Glutamatergic neuron (in vitro differentiated cells): ENCODE data around the gene DENND6A. TPM values are rescaled to one million over a fixed set of nuclear protein-coding genes. Genes with fewer than 3 reads are reported as not detected.
"Not testable (repeated sequence)": the region's sequence is repeated elsewhere in the genome, so short reads cannot be mapped to it uniquely, and the experiment has no call there.

Source experiments
- DNase-seq: peaks from one replicate; pipeline ENCODE4 v3.0.0; 2022
- H3K27ac Mint-ChIP-seq: one replicate; pipeline ENCODE4 v1.8.0; 2020; ENCODE audit warnings: mild to moderate bottlenecking, mixed read lengths, inconsistent platforms; ENCODE audit not compliant: unreplicated experiment
- H3K27me3 Mint-ChIP-seq: one replicate; pipeline ENCODE4 v1.8.0; 2020; ENCODE audit warnings: mild to moderate bottlenecking, moderate library complexity, mixed read lengths, inconsistent platforms; ENCODE audit not compliant: unreplicated experiment
- H3K36me3 Mint-ChIP-seq: one replicate; pipeline ENCODE4 v1.8.0; 2020; ENCODE audit warnings: mild to moderate bottlenecking, mixed read lengths, inconsistent platforms; ENCODE audit not compliant: unreplicated experiment
- H3K4me1 Mint-ChIP-seq: one replicate; pipeline ENCODE4 v1.8.0; 2020; ENCODE audit warnings: mild to moderate bottlenecking, low read depth, mixed read lengths, inconsistent platforms; ENCODE audit not compliant: unreplicated experiment
- H3K4me3 Mint-ChIP-seq: one replicate; pipeline ENCODE4 v1.8.0; 2020; ENCODE audit warnings: mild to moderate bottlenecking, mixed read lengths, inconsistent platforms; ENCODE audit not compliant: unreplicated experiment
- H3K9me3 Mint-ChIP-seq: one replicate; pipeline ENCODE4 v1.8.0; 2020; ENCODE audit warnings: mild to moderate bottlenecking, moderate library complexity, mixed read lengths, inconsistent platforms; ENCODE audit not compliant: unreplicated experiment
- CTCF ChIP-seq: fragments of 200-600 bp; sonication (generic); IDR thresholded peaks from one replicate; pipeline ENCODE4 v1.5.0; 2021; ENCODE audit not compliant: partially characterized antibody, unreplicated experiment
- total RNA-seq: library from RNA; stranded (reverse); fragmentation: NEBNext Ultra II Directional; extraction: Animal tissue kit (Norgen Biotek cat#: 25700); gene quantifications from one replicate; pipeline ENCODE4 v1.2.1, GENCODE V29; 2021; ENCODE audit not compliant: unreplicated experiment

Gene DENND6A
- total RNA-seq, 1 donor from 2014 or later = 20.5 TPM

DNA sequence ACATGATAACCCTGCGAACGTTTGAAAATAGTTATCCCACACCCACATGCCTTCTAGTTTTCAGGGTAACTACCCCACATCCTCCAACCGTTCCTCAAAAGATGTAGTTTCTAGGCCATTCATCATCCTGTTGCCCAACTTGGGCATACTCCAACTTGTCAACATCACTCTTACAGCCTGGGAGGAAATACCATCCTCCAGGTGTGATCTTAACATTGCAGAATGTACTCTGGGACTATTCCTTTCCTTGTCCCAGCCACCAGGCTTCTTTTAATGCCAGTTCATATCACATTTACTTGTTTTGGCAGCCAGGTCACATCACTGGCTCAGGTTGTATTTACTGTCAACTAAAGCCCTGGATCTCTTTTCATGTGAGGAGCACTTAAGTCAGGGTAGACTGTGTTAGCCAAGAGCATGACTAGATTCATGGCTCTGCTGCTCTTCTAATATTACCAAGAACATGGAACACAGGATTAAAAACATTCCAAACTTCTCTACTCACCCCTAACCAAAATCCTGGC is 4.0 kb upstream of the DENND6A start:
- Mint-ChIP-seq H3K4me3 (no peak overlapping the region), H3K4me1 (no peaks in the 10 kb centered on the region), H3K9me3 (peaks cover 3% of the 10 kb centered on the region), H3K27ac (no peak overlapping the region), H3K27me3 (no peaks in the 10 kb centered on the region), H3K36me3 (no peaks in the 10 kb centered on the region)
- DNase-seq = no peak
- TF ChIP-seq CTCF = no peak

DNA sequence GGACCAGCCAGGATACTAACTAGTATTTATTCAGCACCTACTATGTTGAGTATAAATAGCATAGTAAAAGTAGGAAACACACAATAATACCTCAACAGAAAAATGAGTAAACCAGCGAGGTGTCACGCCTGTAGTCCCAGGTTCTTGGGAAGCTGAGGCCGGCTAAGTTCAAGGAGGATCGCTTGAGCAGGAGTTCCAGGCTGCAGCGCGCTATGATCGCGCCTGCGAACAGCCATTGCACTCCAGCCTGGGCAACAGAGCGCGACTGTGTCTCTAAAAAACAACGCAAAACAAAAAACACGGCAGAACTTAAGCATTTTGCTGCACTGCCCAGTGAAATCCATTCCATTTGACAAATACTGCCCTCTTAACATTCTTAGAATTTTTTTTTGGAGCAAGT is 1.3 kb upstream of the DENND6A start:
- Mint-ChIP-seq H3K27me3 (no peaks in the 10 kb centered on the region), H3K4me3 (no peak overlapping the region), H3K4me1 (peaks cover 4% of the 10 kb centered on the region), H3K27ac (no peak overlapping the region), H3K36me3 (no peaks in the 10 kb centered on the region), H3K9me3 (peaks cover 2% of the 10 kb centered on the region)
- no peak for TF ChIP-seq CTCF
- DNase-seq = no peak

- not testable (repeated sequence) for H3K4me1 Mint-ChIP-seq, H3K36me3 Mint-ChIP-seq, H3K27me3 Mint-ChIP-seq, DNase-seq, H3K9me3 Mint-ChIP-seq
- Mint-ChIP-seq H3K4me3 (peak overlapping the region; percentile 87), H3K27ac (peak overlapping the region; percentile 85)
These were observed 813 bp downstream of the DENND6A start for GRCh38 chr3:57692133-57692395.

GRCh38 chr3:57691411-57692132 is 1.3 kb downstream of the DENND6A start:
- Mint-ChIP-seq H3K36me3 (no peaks in the 10 kb centered on the region), H3K4me3 (peak overlapping the region; percentile 87), H3K4me1 (peaks cover 6% of the 10 kb centered on the region), H3K27me3 (no peaks in the 10 kb centered on the region), H3K27ac (peak overlapping the region; percentile 85), H3K9me3 (peaks cover 2% of the 10 kb centered on the region)
- no peak for TF ChIP-seq CTCF
- no peak for DNase-seq

DNA sequence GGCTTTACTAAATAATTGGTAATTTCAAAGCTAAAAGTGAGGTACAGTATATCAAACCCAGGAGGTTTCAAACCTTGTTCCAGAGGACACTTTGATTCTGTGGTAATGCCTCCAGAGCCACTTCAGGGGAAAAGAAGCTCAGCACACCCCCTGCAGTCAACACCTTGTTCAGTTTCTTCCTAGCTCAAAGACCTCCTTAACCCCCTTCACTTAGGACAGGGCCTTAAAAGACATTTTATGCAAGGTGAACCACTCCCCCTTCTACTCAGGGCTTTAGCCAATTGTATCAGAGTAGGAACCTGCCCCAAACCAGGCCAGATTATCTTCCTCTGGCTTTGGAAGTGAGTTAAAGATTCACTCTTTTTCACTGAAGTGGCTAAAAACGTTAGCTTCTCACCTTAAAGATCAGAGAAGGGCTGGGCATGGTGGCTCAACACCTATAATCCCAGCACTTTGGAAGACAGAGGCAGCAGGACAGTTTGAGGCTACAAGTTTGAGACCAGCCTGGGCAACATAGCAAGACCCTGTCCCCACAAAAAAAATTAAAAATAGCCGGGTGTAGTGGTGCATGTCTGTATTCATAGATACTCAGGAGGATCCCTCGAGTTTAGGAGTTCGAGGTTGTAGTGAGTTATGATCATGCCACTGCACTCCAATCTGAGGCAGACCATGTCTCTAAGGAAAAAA is 3.4 kb downstream of the DENND6A start:
- Mint-ChIP-seq H3K4me3 (no peak overlapping the region), H3K36me3 (no peaks in the 10 kb centered on the region)

More for the DNA sequence above, 3.4 kb downstream of the DENND6A start:
- DNase-seq = no peak
- TF ChIP-seq CTCF = no peak
- Mint-ChIP-seq H3K9me3 (peaks cover 2% of the 10 kb centered on the region), H3K27ac (no peak overlapping the region), H3K27me3 (no peaks in the 10 kb centered on the region), H3K4me1 (peaks cover 6% of the 10 kb centered on the region)
